ENCODE data around the gene ADPGK. TPM values are rescaled to one million over a fixed set of nuclear protein-coding genes. Genes with fewer than 3 reads are reported as not detected.

ADPGK gene
- 56.1 and 66.0 TPM in 2 replicates for total RNA-seq

DNA sequence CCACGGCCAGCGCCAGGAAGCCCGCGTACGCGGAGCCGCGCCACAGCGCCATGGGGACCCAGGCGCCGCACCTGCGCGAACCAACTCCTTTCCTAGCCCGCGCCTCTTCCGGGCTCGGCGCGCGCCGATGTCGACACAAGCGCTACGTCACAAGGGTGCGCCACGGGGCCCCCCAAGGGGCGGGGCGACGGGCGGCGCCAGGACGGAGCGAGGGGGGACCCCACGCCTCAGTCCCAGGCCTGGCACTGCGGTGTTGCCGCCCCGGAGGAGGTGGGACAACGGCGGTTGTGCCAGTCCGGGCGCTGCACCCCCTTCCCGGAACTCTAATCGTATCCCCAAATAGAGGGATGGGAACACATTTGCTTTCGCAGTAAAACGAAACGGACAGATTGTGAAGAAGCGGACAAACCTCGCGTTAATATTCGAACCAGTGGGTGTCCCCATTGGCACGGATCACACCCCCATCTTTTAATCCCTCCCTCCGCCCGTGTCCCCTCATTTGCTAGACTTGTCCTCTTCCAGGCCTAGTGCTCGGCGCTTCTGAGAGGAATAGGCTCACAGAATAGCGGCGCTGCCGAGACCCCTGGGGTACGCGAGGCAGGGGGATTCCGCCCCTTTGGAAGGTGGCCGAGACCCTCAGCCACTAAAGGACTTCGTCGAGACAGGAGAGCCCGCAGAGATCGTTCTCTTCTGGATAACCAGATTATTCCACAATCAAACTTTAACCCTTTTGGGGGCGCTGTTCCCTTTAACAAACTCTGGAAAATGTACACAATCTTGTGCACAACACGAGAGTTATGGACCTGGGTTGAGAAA, at the start of gene ADPGK:
Gene ADPGK (minus strand): TSS at position 119 of the 816 bp plus-strand sequence. CDS start 67 bp downstream, at position 52.

Other genes with a start within 250 kb of the ADPGK start
- gene GOLGA6B, start 129.1 kb downstream of the ADPGK start, total RNA-seq: not detected in 2 replicates
- not detected in 2 replicates for gene HIGD2B, start 97.6 kb downstream of the ADPGK start, total RNA-seq
- gene BBS4, start 97.6 kb downstream of the ADPGK start, total RNA-seq: 8.9 and 10.8 TPM in 2 replicates